Activated naive CD4-positive, alpha-beta T cell treated with anti-CD3 and anti-CD28 coated beads, Interleukin-2, amount 10 ng/mL, durations not matched to agents 5 hours and 36 hours (primary cell): ENCODE data around the gene PRAMEF33. TPM values are rescaled to one million over a fixed set of nuclear protein-coding genes. Genes with fewer than 3 reads are reported as not detected.

Source experiments
- total RNA-seq, 2 experiments: library from RNA; stranded (reverse); gene quantifications; one replicate each; pipeline ENCODE4 v1.2.3, GENCODE V29; 2021

Gene PRAMEF33
- total RNA-seq: not detected

GRCh38 chr1:13303239-13303638 is at the start of gene PRAMEF33:
Gene PRAMEF33 (plus strand): TSS chr1:13303539. CDS start chr1:13305955, 2,416 bp downstream.

GRCh38 chr1:13253898-13254297 is 49.4 kb upstream of the PRAMEF33 start, which contains the start of gene PRAMEF5:
Gene PRAMEF5 (plus strand): TSS chr1:13254198. CDS start chr1:13259269, 5,071 bp downstream.

GRCh38 chr1:13285037-13285436 is 18.3 kb upstream of the PRAMEF33 start, which contains the start of gene PRAMEF8:
Gene PRAMEF8 (minus strand): TSS chr1:13285137. CDS start chr1:13284091, 1,046 bp downstream.

GRCh38 chr1:13315281-13315680 is 11.9 kb downstream of the PRAMEF33 start, which contains the start of gene PRAMEF15:
Gene PRAMEF15 (plus strand): TSS chr1:13315581. CDS start chr1:13318408, 2,827 bp downstream.

GRCh38 chr1:13347034-13347433 is 43.7 kb downstream of the PRAMEF33 start, which contains the start of gene PRAMEF14:
Gene PRAMEF14 (minus strand): TSS chr1:13347134. CDS start chr1:13345314, 1,820 bp downstream.

Other genes starting within 250 kb of the PRAMEF33 start
- not detected for gene PRAMEF27, start 247.0 kb upstream of the PRAMEF33 start, total RNA-seq
- not detected for gene HNRNPCL3, start 242.8 kb upstream of the PRAMEF33 start, total RNA-seq
- gene PRAMEF25, start 232.8 kb upstream of the PRAMEF33 start, total RNA-seq: not detected
- gene HNRNPCL2, start 186.7 kb upstream of the PRAMEF33 start, total RNA-seq: not detected
- not detected for gene PRAMEF26, start 147.5 kb upstream of the PRAMEF33 start, total RNA-seq
- not detected for gene HNRNPCL4, start 137.9 kb upstream of the PRAMEF33 start, total RNA-seq
- gene PRAMEF9, start 131.7 kb upstream of the PRAMEF33 start, total RNA-seq: not detected
- gene PRAMEF13, start 102.1 kb upstream of the PRAMEF33 start, total RNA-seq: not detected
- not detected for gene PRAMEF18, start 77.4 kb upstream of the PRAMEF33 start, total RNA-seq
- gene PRAMEF5, start 49.3 kb upstream of the PRAMEF33 start, total RNA-seq: not detected
- not detected for gene PRAMEF8, start 18.4 kb upstream of the PRAMEF33 start, total RNA-seq
- not detected for gene PRAMEF15, start 12.0 kb downstream of the PRAMEF33 start, total RNA-seq
- not detected for gene PRAMEF14, start 43.6 kb downstream of the PRAMEF33 start, total RNA-seq
- not detected for gene PRAMEF19, start 68.4 kb downstream of the PRAMEF33 start, total RNA-seq
- gene PRAMEF17, start 86.1 kb downstream of the PRAMEF33 start, total RNA-seq: not detected
- gene PRAMEF20, start 106.9 kb downstream of the PRAMEF33 start, total RNA-seq: not detected
- not detected for gene LRRC38, start 210.5 kb downstream of the PRAMEF33 start, total RNA-seq